Measurements from ENCODE around the gene LGALS3. TPM values are rescaled to one million over a fixed set of nuclear protein-coding genes. Genes with fewer than 3 reads are reported as not detected.
A peak's percentile ranks its signal among the peaks of the same experiment; 100 is the strongest.

The LGALS3 gene
- total RNA-seq, 4 donors from 2014 or later: 246 to 526 (median 339) TPM

DNA sequence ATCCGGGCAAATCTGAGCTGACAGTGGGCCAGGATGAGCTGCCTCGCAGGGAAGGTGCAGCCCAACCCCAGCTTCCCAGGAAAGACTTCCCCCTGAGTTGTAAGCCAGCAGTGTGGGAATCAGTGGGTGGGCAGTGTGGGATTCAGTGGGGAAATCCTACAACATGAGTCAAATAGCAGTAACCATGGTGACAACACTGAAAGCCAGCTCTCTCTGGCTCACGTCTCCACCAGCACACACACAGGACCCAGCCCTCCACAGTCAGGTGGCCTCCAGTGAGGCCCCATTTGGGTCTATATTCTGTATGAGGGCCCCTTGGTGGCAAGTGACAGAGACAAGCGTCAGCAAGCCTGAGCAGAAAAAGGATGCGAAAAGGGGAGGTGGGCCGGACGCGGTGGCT, 6.0 kb upstream of the LGALS3 start:
- TF ChIP-seq EP300 (IDR thresholded peaks at IDR 0.05) (no peak), POLR2A (IDR thresholded peaks at IDR 0.05) (no peak)
- TF ChIP-seq, protein P1, sequence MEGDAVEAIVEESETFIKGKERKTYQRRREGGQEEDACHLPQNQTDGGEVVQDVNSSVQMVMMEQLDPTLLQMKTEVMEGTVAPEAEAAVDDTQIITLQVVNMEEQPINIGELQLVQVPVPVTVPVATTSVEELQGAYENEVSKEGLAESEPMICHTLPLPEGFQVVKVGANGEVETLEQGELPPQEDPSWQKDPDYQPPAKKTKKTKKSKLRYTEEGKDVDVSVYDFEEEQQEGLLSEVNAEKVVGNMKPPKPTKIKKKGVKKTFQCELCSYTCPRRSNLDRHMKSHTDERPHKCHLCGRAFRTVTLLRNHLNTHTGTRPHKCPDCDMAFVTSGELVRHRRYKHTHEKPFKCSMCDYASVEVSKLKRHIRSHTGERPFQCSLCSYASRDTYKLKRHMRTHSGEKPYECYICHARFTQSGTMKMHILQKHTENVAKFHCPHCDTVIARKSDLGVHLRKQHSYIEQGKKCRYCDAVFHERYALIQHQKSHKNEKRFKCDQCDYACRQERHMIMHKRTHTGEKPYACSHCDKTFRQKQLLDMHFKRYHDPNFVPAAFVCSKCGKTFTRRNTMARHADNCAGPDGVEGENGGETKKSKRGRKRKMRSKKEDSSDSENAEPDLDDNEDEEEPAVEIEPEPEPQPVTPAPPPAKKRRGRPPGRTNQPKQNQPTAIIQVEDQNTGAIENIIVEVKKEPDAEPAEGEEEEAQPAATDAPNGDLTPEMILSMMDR (IDR thresholded peaks at IDR 0.05): no peak
- no peaks in the 10 kb centered on the region for H3K27me3 ChIP-seq
- no peaks in the 10 kb centered on the region for H3K36me3 ChIP-seq
- H3K4me3 ChIP-seq: no peak overlapping the region
- no peaks in the 10 kb centered on the region for H3K9me3 ChIP-seq
- H3K27ac ChIP-seq: peak overlapping the region; percentile 2 to 84 (median 76)
- DNase-seq (ENCODE audit: low spot score in 2 of 2): no peak
- 66 to 68% methylated on average over 8 of the region's 8 CpGs for WGBS, 2 donors
- peaks cover 0 to 57% (median 28%) of the 10 kb centered on the region in 4 donors for H3K4me1 ChIP-seq

DNA sequence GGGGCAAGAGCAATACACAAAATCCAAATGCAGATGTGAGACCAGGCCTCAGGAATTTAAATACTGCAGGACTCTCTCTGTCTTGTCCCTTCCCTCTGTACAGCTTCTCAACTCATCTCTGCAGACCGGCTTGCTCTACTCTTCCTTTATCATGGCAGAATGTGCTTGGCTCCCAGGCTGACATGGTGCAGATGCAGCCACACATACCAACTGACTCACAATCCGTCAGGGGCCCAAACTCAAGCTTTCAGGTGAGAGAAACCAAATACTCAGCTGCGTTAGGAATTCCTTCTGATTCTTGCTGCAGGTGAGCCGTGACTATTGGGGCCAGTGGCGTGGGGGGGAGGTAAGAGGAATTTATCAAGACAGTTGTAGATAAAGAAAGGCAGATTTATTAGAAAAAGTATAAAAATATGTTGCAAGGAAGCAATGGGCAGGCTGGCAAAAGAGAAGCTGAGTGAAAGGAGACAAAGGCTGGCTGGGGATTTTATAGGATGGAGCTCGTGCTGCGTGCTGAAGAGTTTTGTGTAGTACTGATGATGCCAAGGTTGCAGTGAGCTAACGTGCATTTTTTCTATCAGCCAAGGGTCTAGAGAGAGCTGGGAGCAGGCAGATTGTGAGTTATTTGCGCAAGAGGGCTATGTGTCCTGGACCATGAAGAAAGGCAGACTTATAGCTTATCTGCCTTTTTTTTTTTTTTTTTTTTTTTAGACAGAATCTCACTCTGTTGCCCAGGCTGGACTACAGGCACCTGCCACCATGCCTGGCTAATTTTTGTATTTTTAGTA, 5.0 kb upstream of the LGALS3 start:
- 93 to 98% methylated on average over 9 of the region's 9 CpGs for WGBS, 2 donors
- Histone ChIP-seq H3K27me3 (no peaks in the 10 kb centered on the region), H3K27ac (peak overlapping the region in 3 of 4 donors; percentile 70 to 84 (median 82)), H3K4me1 (peaks cover 0 to 55% (median 25%) of the 10 kb centered on the region in 4 donors), H3K4me3 (no peak overlapping the region), H3K36me3 (no peaks in the 10 kb centered on the region), H3K9me3 (no peaks in the 10 kb centered on the region)
- TF ChIP-seq POLR2A (IDR thresholded peaks at IDR 0.05) (no peak), EP300 (IDR thresholded peaks at IDR 0.05) (no peak)
- TF ChIP-seq, protein P1 (IDR thresholded peaks at IDR 0.05): no peak
- no peak for DNase-seq (ENCODE audit: low spot score in 2 of 2)

GRCh38 chr14:55124774-55125386, 4.2 kb upstream of the LGALS3 start:
- Histone ChIP-seq H3K27ac (peak overlapping the region in 2 of 4 donors; percentile 11 to 32), H3K4me1 (peaks cover 0 to 50% (median 21%) of the 10 kb centered on the region in 4 donors), H3K36me3 (no peaks in the 10 kb centered on the region), H3K9me3 (no peaks in the 10 kb centered on the region), H3K4me3 (no peak overlapping the region), H3K27me3 (no peaks in the 10 kb centered on the region)
- no peak for TF ChIP-seq EP300 (IDR thresholded peaks at IDR 0.05)
- TF ChIP-seq POLR2A (IDR thresholded peaks at IDR 0.05): no peak
- TF ChIP-seq, protein P1 (IDR thresholded peaks at IDR 0.05): no peak
- 89 to 92% methylated on average over 8 of the region's 8 CpGs for whole genome bisulfite sequencing, 2 donors
- DNase-seq (ENCODE audit: low spot score in 2 of 2): no peak

GRCh38 chr14:55125403-55125802, 3.6 kb upstream of the LGALS3 start:
- Histone ChIP-seq H3K36me3 (no peaks in the 10 kb centered on the region), H3K27ac (peak overlapping the region in 3 of 4 donors; percentile 9 to 32 (median 11)), H3K27me3 (no peaks in the 10 kb centered on the region), H3K4me3 (no peak overlapping the region), H3K4me1 (peaks cover 0 to 52% (median 23%) of the 10 kb centered on the region in 4 donors), H3K9me3 (no peaks in the 10 kb centered on the region)
- 90 to 93% methylated on average over 3 of the region's 3 CpGs for WGBS, 2 donors
- TF ChIP-seq EP300 (IDR thresholded peaks at IDR 0.05) (peak in 1 of 2 donors; percentile 27), POLR2A (IDR thresholded peaks at IDR 0.05) (no peak)
- no peak for DNase-seq (ENCODE audit: low spot score in 2 of 2)

GRCh38 chr14:55126034-55126433, 3.0 kb upstream of the LGALS3 start:
- Histone ChIP-seq H3K4me1 (peaks cover 0 to 58% (median 26%) of the 10 kb centered on the region in 4 donors), H3K4me3 (no peak overlapping the region), H3K27ac (peak overlapping the region in 3 of 4 donors; percentile 1 to 11 (median 9)), H3K36me3 (no peaks in the 10 kb centered on the region), H3K27me3 (no peaks in the 10 kb centered on the region), H3K9me3 (no peaks in the 10 kb centered on the region)
- TF ChIP-seq EP300 (IDR thresholded peaks at IDR 0.05): no peak
- no peak for TF ChIP-seq POLR2A (IDR thresholded peaks at IDR 0.05)
- TF ChIP-seq, protein P1 (IDR thresholded peaks at IDR 0.05): no peak
- WGBS, 2 donors: 68 to 70% methylated on average over 3 of the region's 3 CpGs
- DNase-seq (ENCODE audit: low spot score in 2 of 2): no peak
